Measurements from ENCODE around the gene FOXN1.

DNA sequence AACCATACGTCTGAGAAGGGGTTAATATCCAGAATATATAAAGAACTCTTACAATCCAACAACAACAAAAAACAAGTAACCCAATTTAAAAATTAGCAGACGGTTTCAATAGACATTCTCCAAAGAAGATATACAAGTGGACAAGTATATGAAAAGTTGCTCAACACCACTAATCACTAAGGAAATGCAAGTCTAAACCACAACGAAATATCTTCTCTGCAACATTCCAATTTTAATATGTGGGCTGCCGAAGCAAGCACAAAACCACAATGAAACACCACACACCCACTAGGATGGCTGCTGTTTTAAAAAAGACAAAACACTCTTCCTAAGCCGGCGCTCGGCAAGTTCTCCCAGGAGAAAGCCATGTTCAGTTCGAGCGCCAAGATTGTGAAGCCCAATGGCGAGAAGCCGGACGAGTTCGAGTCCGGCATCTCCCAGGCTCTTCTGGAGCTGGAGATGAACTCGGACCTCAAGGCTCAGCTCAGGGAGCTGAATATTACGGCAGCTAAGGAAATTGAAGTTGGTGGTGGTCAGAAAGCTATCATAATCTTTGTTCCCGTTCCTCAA lies 38.6 kb upstream of the FOXN1 start:
- TF ChIP-seq, protein P1, sequence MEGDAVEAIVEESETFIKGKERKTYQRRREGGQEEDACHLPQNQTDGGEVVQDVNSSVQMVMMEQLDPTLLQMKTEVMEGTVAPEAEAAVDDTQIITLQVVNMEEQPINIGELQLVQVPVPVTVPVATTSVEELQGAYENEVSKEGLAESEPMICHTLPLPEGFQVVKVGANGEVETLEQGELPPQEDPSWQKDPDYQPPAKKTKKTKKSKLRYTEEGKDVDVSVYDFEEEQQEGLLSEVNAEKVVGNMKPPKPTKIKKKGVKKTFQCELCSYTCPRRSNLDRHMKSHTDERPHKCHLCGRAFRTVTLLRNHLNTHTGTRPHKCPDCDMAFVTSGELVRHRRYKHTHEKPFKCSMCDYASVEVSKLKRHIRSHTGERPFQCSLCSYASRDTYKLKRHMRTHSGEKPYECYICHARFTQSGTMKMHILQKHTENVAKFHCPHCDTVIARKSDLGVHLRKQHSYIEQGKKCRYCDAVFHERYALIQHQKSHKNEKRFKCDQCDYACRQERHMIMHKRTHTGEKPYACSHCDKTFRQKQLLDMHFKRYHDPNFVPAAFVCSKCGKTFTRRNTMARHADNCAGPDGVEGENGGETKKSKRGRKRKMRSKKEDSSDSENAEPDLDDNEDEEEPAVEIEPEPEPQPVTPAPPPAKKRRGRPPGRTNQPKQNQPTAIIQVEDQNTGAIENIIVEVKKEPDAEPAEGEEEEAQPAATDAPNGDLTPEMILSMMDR (conservative IDR thresholded peaks at IDR 0.05), result no peak
- no peak for TF ChIP-seq ZFX (IDR thresholded peaks at IDR 0.05)

Data from C4-2B (cell line).